Middle frontal gyrus (tissue), 1 donor: ENCODE results near the gene CALHM2.

ENCODE experiments used
- DNase-seq: peaks from one replicate; pipeline ENCODE4 v3.0.0-alpha.2; 2015; ENCODE audit warnings: low spot score; ENCODE audit errors: extremely low spot score

Gene CALHM2

DNA sequence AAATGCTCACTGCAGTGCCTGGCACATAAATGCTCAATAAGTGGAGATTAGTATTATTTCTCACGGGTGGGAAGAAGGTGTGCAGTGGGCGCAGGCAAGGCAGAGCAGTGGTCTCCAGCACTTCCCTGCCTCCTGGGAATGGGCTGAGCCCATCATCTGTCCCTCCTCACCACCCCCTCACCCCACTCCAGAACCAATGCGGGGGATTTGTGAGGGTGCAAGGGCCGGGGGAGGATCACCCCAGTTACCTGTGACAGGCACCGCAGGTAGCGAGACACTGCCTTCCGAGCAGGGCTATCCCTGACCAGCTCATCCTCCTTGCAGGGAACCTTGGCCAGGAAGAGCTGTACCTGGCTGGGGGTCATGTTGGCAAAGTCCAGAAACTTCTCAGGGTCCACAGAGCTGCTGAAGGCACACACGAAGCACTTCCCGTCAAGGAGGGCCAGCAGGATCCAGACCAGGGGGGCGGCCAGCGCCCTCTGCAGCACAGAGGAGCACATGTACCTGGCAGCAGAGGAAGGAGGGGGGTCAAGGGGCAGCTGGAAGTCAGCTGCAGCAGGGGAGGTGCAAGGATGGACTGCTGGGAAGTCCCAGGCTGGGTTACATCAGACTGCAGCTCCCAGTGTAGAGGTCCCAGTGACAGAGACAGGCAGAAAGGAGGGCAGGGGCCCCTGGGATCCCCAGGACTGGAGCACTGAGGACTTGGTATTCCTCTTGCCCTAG is 24.0 kb upstream of the CALHM2 start:
- DNase-seq, result no peak

DNA sequence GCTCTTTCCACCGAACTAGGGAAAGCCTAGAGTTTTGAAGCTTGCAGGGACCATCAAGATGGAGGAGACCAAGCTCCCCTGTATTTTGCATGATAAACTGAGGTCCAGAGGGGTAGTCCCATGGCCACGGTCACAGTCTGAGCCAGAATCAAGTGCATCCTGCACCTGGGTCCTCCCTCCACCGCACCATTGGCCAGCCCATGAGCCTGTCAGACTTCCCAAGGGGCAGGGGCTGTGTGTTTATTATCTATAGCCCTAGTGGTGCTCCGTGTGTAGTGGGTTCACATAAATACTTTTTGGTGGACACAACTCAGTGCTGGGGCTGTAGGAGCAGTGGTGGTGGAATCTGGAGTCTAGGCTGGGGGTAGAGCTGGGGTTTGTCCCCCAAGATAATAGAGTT is 23.3 kb upstream of the CALHM2 start:
- DNase-seq, result no peak

DNA sequence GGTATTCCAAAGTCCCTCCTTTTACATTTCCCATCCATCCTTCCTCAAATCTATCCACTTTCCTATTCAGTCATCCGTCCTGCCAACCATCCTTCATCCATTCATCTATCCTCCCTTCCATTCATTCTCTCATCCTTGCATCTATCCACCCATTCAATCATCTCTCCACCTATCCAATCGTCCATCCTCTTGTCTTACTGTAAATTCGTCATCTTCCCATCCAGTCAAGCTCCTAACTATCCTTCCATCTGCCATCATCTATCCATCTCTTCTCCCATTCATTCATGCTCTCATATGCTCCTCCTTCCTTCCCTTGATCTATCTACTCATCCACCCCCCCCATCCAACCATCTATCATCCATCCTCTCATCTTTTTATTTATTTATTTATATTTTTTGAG is 21.9 kb upstream of the CALHM2 start:
- no peak for DNase-seq

DNA sequence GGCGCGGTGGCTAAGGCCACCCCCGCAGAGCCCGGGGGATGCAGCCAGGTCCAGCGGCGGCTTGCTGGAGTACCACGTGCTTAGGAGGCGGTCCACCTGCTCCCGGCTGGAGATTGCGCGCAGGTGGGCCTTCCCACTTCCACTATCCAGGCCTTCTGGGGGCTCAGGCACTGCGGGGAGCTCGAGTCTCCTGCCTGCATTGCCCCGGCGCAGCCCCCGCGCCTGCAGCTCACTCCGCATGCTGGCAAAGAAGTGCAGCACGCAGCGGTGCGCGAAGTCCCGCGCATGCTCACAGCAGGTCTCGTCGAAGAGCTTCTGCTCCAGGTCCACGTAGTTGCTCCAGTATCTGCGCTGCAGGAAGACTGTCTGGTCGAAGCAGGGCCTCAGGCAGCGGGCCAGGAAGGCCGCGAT is 21.1 kb upstream of the CALHM2 start:
- DNase-seq, result no peak

DNA sequence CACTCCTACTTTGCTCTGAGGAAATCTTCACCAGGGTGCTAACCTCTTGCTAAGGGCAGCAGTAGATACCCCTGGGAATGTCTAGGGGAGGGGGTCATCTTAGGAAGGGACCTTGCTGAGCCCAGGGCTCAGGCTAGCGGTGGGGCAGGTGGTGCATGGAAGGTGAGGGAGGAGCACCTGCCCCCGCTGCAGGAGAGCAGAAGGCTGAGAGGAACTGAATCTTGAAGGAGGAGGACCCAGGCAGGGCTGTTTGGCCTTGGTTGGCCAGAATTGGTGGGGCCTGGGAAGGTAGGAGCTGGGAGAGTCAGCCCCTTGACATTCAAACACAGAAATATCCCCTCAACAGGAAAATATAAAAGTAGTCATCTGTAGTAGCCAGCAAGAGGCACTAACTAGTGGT is 19.8 kb upstream of the CALHM2 start:
- no peak for DNase-seq

DNA sequence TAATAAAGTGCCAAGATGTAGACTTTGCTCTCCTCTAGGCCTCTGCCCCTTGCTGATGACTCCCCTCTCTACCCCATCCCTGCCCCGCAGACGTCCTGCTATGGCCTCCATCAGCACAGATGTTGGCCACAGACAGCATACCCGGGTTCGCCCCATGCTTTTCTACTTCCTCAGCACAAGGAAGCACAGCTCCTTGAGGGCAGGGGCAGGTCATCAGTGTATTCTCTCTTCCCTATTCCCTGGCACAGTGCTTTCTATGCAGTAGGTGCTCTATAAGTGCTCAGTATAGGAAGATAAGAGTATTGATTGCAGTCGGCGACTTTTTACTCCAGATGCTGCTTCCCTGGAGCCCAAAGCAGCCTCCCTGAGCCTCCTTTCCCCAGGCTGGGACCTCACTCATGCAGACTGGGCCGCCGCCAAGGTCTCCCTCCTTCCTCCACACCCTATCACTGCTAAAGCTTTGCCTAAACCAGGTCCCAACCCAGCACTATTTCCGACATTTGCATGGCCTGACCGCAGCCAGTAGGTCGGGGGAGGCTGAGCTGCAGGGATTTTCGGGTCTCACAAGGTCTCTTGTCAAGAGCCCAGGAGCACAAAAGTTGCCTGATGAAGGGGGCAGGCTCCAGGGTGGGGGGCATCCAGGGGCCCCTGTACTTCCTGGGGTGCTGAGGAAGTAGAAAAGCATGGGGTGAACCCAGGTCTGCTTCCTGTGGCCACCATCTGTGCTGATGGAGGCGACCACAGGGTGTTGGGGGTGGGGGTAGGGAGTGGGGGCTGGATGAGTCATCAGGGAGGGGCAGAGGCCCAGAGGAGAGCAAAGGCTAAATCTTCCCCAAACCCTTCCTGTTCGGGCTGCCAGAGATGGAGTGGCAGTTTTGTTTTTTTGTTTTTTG is 18.8 kb upstream of the CALHM2 start:
- DNase-seq, result no peak

DNA sequence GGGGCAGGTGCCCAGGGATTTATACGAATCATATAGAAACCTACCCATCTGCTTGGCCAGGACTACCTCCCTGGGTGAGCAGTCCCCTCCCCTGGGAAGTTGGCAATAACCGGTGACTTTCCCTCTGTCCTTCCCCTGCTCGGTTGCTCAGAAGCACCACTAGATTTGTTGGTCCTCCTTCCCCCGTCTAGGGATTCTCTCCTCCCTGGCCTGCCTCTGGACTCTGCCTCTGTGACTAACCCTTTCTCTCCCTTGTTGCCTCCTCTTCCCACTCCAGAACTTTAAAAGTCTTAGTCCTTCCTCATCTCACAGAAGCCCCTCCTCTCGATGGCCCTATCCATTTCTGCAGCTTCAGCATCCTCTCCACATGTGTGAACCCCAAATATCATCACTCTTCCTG is 17.0 kb upstream of the CALHM2 start:
- DNase-seq, result no peak

DNA sequence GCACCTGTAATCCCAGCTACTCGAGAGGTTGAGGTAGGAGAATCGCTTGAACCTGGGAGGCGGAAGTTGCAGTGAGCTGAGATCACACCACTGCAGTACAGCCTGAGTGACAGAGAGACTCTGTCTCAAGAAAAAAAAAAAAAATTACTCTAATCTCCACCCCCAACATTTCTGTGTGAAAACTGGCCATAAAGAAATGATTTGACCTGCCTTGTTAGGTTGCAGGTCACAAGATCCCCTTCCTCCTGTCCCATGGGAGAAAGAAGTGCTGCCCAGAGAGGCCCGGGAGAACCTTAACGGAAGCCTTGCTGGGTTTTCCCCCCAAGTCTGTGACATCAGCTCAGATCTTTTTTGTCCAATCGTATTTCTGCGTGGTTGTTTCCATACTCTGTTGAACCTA is 15.2 kb upstream of the CALHM2 start:
- DNase-seq, result no peak

DNA sequence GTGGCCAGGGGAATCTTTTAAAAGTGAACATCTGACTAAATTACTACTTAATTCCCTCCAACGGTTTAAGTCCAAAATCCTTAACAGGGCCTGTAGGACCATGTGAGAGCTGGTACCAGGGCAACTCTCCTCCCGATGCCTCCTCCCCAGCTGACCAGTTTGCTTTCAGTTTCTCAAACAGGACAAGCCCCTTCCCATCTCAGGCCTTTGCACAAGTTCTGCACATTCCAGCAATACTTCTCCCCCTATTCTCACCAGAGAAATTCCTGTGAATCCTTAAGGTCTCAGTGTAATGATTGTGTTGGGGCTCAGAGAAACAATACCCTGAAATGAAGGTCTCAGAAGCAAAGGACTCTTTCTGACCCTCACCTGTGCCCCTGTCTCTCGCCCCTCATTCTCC is 14.6 kb upstream of the CALHM2 start:
- DNase-seq, result no peak

DNA sequence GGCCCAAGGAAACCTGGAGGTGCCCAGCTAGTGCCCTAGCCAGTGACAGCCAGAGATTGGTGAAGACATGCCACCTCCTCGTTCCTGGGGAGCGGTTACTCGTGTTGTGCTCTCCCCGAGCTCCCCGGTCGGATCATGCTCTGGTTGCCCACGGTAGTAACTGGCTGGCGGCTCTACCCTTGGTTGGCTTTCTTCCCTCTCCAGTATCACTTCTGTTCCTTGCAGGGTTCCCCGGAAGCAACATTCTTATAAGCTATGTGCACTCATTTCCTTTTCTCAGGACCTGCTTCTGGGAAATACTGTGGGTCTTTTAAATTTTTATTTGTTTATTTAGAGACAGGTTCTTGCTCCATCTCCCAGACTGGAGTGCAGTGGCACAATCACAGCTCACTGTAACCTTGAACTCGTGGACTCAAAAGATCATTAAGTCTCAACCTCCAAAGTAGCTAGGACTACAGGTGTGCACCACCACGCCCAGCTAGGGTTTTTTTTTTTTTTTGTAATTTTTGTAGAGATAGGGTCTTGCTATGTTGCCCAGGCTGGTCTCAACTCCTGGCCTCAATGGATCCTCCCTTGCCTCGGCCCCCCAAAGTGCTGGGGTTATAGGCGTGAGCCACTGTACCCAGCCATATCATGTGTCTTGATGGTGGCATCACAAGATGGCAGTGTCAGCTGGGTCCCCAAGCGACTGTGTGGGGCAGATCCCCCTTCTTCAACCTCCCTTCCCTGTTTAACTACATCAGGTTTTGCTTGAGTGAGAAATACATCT is 13.4 kb upstream of the CALHM2 start:
- no peak for DNase-seq

DNA sequence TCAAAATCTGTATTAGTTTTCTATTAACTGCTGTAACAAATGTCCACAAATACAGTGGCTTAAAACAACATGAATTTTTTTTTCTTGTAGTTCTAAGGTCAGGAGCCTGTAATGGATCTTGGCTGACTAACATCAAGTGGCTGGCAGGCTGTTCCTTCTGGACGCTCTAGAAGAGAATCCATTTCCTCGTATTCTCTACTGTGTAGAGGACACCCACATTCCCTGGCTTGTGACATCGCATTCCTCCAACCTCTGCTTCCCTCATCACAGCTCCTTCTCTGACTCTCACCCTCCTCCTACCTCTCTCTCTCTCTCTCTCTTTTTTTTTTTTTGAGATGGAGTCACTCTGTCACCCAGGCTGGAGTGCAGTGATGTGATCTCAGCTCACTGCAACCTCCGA is 11.3 kb upstream of the CALHM2 start:
- no peak for DNase-seq

DNA sequence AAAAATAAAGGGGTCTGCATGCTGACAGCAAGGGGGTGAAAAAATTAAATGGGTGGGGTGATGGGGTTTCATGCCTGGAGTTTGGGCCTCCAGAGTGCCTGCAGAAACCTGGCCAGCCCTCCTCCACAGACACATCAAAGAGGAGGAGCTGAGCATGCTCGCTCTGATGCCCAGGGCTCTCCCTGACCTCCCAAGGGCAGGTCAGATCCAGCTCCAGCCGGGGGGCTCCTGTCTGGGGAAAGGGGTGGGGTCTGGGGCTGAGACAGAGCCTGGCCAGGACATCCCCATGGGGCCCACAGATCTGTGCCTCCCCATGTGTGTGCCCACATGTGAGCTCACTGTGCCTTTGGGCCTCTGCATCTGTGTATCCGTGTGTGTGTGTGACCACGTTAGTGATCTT is 7.4 kb upstream of the CALHM2 start:
- no peak for DNase-seq

DNA sequence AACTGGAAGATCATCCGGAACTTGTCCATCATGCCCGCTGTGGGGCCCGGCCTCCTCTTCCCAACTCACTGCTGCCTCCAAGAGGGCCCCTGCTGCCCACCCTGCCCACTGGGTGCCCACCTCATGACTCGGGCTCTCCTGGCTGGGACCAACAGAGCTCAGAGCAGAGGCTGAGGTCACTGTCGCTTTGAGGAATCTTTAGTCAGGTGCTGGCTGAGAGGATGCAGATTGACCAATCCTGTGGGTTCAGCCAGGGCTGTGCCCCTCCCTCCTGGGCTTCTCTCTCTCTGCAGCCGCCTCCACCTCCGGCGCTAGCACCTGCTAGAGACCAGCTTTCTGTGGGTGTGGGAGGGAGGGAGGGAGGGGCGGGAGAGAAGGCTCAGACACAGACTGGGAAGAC is 6.5 kb upstream of the CALHM2 start, which contains the start of gene CALHM1:
Gene CALHM1, minus strand, starts transcription at position 181 of the 400 bp plus-strand sequence. Its CDS starts 149 bp downstream, at position 32.
- no peak for DNase-seq

DNA sequence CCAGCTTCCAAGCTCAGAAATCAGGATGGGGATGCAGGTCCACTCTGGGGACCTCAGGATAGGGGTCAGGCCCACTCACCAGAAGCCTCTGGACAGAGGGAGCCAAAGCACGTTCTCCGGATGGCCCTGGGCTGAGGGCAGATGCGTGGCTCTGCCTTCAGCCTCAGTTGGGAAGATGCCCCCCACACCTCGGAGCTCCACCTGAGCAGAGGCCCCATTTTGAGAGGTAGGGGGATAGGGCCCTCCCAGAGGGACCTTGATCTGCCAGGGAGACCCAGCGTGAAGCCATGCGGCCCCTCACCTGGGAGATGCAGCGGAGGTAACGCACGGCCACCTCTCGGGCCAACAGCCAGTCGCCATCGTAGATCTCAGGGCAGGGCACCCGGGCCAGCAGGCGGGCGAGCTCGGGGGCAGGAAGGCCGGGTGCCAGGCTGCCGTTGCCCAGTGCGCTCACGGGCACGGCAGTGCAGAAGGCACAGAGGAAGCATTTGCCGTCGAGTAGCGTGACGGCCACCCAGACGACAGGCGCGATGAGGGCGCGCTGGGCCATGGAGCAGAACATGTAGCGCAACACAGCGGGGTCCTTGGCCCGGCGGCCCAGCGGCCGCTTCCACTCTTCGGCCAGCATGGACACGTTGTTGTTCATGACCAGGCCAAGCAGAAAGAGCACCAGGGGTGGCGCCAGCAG is 5.9 kb upstream of the CALHM2 start:
- no peak for DNase-seq

DNA sequence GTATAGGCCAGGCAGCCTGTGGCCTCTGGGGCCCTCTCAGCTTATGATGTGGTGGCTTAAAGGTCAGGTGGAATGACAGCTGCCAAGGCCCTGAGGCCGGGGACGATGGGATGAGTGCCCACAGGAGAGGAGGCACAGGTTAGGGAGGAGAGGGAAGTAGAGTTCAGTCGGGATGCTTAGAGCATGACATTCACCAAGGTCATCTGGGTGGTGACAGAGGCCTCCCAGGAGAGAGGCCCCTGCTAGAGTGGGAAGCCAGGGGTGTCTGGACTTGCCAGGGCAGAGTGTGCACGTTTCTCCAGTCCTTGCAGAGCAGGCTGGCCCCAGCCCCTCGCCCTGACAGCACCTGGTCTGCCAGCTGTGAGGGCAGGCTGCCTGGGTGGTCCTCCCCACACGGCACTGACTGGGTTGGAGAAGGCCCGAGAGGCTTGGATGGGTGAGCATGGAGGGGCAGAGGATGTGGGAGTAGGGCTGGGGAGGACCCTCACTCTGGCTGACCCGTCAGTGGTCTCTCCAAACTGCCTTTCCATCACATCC is 5.1 kb upstream of the CALHM2 start:
- no peak for DNase-seq

DNA sequence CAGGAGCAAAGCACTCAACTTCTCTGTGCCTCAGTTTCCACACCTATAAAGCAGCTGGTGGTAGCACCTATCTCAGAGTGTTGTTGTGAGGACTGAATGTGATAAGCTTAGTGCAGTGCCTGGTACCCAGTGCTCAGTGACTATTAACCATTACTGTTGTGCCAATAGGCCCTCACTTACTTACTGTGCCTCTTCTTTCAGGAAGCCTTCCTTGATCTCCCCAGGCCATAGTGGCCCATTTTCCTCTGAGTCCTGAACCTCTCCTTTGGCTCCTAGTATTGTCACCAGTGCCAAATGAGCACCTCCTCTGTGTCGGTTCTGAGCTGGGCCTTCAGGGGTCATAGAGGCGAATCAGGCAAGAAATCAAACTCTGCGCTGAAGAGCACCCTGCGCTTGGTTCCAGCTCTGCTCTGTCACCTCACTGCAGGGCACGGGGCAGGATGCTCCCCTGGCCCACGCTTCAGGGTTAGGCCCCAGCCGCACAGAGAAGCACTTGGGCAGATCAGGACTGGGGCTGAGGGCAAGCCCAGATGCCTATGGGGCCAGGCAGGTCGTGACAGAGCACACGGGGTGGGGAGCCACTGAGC is 4.0 kb upstream of the CALHM2 start:
- DNase-seq, result no peak

DNA sequence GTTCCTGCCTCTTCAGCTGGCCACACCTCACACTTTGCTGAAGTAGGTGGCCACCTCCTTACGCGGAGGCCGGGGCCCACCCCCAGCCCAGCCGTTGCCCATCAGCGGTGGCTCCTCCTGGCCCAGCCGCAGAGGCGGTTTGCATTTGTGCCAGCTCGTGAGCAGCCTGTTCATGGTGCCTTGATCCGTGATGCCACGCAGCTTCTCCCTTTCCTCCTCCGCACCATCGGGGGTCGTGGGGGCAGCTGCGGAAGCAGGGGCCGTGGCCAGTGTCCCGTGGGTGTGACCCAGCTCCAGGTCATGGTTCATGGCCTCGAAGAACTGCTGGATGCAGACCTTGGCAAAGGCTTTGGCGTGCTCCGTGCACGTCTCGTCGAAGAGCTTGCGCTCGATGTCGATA is 3.1 kb upstream of the CALHM2 start:
- no peak for DNase-seq

DNA sequence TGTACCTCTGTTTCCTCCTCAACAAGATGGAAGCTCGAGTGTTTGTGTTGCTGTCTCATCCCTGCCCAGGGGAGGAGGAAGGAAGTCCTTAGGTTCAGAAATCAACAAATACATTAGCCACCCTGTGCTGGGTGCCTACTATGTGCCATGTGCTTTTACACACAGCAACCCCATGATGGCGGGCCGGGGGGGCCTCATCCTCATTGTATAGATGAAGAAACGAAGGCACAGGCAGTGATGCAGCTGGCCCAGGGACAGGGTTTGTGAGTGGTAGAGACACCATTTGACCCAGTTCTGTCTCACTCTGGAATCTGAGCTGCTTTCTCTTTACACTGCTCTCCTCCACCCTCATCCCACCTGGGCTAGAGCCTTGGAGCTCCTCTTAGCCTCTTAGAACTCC is 1.9 kb upstream of the CALHM2 start:
- no peak for DNase-seq

DNA sequence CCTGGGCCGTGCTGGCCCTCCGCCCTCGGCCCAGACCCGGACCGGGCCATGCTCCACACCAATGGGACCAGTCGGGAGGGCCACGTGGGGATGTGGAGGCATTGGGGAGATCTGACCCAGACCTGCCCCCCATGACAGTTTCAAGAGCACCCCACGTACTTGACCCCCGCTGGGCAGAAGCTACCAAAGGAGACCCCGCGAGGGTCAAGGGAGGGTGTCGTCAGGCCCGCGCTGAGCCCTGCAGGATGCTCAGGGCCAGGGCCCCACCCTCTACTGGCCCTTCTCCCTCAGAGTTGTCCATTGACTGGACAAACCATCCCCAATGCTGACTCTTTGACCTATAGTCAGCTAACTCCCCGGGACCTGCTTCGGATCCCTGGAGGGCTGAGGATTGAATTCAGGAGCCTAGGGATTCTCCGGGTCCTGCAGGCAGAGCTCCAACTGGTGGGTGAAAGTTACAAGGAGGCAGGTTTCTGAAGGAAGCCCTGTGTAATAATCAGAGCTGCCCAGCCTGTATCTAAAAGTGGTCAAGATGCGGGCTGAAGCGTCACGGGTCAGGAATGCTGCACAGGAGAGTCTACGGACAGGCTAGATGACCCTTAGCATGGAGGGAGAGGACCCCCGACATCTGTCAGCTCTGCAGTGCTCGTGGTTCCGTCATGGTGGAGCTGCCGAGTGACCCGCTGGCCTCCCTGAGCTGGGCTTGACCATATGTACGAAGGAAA is 498 bp upstream of the CALHM2 start:
- DNase-seq, result no peak
